SW 1271 (cell line): ENCODE data around the gene DTX3L.
A peak's percentile ranks its signal among the peaks of the same experiment; 100 is the strongest.

Source experiments
- DNase-seq, 2 experiments: peaks; one replicate each; lab custom pipeline; 2025; lab: John Stamatoyannopoulos, UW

Gene DTX3L

GRCh38 chr3:122564155-122564912, at the start of gene DTX3L, which contains the start of gene PARP9:
TSS of gene DTX3L (plus strand) at chr3:122564338. CDS start at chr3:122564427, 89 bp downstream.
TSS of gene PARP9 (minus strand) at chr3:122564300. CDS start at chr3:122559620, 4,680 bp downstream.
- peak; percentile 37 to 71 for DNase-seq

- no peak for DNase-seq
These were observed 49.1 kb upstream of the DTX3L start for GRCh38 chr3:122515020-122515468.

- DNase-seq: no peak
These were observed 48.3 kb upstream of the DTX3L start for GRCh38 chr3:122515870-122516269.

- DNase-seq: no peak
These were observed 47.2 kb upstream of the DTX3L start for GRCh38 chr3:122516846-122517360.

GRCh38 chr3:122519693-122520092, 44.4 kb upstream of the DTX3L start:
- DNase-seq: no peak

- no peak for DNase-seq
These were observed 43.3 kb upstream of the DTX3L start for GRCh38 chr3:122520861-122521260.

- no peak for DNase-seq
These were observed 40.8 kb upstream of the DTX3L start for GRCh38 chr3:122523317-122523716.

GRCh38 chr3:122530164-122530563, 34.0 kb upstream of the DTX3L start:
- no peak for DNase-seq

- no peak for DNase-seq
These were observed 30.7 kb upstream of the DTX3L start for GRCh38 chr3:122533480-122533879.

- DNase-seq: peak; percentile 34 to 75
These were observed 30.2 kb upstream of the DTX3L start for GRCh38 chr3:122533931-122534334.

- no peak for DNase-seq
These were observed 28.0 kb upstream of the DTX3L start for GRCh38 chr3:122535964-122536631.

- no peak for DNase-seq
These were observed 27.5 kb upstream of the DTX3L start for GRCh38 chr3:122536632-122537001.

GRCh38 chr3:122538956-122539490, 25.1 kb upstream of the DTX3L start:
- DNase-seq: no peak

- DNase-seq: no peak
These were observed 18.0 kb upstream of the DTX3L start for GRCh38 chr3:122546151-122546550.

GRCh38 chr3:122548076-122548475, 16.1 kb upstream of the DTX3L start:
- no peak for DNase-seq

GRCh38 chr3:122548619-122549018, 15.5 kb upstream of the DTX3L start:
- no peak for DNase-seq

- DNase-seq: no peak
These were observed 11.0 kb upstream of the DTX3L start for GRCh38 chr3:122553171-122553570.

- no peak for DNase-seq
These were observed 8.7 kb upstream of the DTX3L start for GRCh38 chr3:122555275-122556071.

- no peak for DNase-seq
These were observed 6.8 kb upstream of the DTX3L start for GRCh38 chr3:122557356-122557755.

- no peak for DNase-seq
These were observed 5.5 kb upstream of the DTX3L start for GRCh38 chr3:122558605-122559004.

GRCh38 chr3:122559906-122560305, 4.2 kb upstream of the DTX3L start:
- no peak for DNase-seq

- peak; percentile 32 to 55 for DNase-seq
These were observed 3.5 kb upstream of the DTX3L start for GRCh38 chr3:122560680-122561079.
